ENCODE data around the gene SLC7A1.

SLC7A1 gene

GRCh38 chr13:29497137-29497654 lies 98.3 kb downstream of the SLC7A1 start:
- in situ Hi-C loops (cut with MboI; ENCODE audit: low sequenced_read_pairs), result no loop called here

DNA sequence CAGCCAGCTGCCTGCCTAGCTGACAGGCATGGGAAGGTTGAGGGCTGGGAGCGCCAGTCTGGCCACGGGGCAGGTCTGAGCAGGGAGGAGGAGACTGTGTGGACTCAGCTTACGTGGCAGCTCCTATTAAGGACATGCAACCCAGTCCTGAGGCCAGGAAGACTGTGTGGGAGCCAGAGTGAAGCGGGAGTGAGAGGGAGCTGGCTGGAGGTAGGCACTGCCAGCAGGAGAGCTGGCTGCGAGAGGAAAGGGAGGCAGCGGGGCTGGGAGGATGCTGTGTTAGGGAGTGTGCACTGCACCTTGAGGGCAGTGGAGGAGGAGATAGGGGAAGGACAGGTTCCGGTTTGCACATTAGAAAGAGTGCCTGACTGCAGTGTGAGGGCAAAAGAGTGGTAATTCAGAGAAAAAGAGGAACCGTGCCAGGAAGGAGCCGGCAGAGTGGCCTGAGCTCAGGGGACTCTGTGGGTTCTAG lies 99.2 kb downstream of the SLC7A1 start:
- in situ Hi-C loops (cut with MboI; ENCODE audit: low sequenced_read_pairs), result no loop called here

GRCh38 chr13:29494520-29494919 lies 101.0 kb downstream of the SLC7A1 start:
- in situ Hi-C loops (cut with MboI; ENCODE audit: low sequenced_read_pairs), result no loop called here

- in situ Hi-C loops (cut with MboI; ENCODE audit: low sequenced_read_pairs), result no loop called here
Observed at GRCh38 chr13:29493796-29494195, 101.7 kb downstream of the SLC7A1 start.

- in situ Hi-C loops (cut with MboI; ENCODE audit: low sequenced_read_pairs), result no loop called here
Observed at GRCh38 chr13:29491248-29491647, 104.2 kb downstream of the SLC7A1 start.

GRCh38 chr13:29490561-29490885 lies 105.0 kb downstream of the SLC7A1 start:
- in situ Hi-C loops (cut with MboI; ENCODE audit: low sequenced_read_pairs), result no loop called here

DNA sequence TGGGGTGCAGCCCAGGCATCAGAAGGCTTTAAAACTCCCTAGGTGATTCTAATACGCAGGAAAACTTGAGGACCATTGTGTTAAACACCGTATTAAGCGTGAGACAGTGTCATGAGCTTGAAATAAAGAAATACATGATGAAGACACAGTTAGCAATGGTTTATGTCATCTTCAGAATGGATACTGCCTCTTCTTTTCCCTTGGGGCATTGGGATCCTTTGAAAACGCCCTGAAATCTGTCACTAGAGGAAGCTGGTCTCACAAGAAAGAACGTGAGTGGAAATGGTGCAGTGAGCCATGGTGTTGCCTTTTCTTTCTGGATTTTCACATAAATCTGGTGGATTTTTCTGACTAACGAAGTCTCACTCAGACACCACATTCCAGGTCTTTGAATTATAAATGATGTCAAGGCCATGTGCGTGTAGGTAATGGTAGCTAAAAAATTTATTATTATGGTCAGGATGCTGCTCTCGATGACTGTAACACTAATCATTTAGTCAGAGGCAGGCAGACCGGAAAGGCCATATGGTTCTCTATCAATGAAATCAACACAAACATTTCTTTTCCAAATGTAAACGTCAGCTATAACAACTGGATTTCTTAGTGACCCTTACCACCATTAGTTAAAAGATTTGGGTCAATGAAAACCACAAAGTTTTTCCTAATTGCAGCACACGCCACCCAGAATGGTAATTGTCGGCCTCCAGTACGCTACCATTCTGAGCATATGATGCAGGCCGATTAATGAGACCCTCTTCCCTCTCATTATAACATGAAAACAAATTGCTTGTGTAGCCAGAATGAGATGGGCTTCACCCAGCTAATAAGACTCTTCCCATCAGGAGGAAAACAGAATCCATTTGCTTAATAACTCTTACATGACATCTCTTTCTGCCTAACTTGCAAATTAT lies 105.6 kb downstream of the SLC7A1 start:
- in situ Hi-C loops (cut with MboI; ENCODE audit: low sequenced_read_pairs), result no loop called here

DNA sequence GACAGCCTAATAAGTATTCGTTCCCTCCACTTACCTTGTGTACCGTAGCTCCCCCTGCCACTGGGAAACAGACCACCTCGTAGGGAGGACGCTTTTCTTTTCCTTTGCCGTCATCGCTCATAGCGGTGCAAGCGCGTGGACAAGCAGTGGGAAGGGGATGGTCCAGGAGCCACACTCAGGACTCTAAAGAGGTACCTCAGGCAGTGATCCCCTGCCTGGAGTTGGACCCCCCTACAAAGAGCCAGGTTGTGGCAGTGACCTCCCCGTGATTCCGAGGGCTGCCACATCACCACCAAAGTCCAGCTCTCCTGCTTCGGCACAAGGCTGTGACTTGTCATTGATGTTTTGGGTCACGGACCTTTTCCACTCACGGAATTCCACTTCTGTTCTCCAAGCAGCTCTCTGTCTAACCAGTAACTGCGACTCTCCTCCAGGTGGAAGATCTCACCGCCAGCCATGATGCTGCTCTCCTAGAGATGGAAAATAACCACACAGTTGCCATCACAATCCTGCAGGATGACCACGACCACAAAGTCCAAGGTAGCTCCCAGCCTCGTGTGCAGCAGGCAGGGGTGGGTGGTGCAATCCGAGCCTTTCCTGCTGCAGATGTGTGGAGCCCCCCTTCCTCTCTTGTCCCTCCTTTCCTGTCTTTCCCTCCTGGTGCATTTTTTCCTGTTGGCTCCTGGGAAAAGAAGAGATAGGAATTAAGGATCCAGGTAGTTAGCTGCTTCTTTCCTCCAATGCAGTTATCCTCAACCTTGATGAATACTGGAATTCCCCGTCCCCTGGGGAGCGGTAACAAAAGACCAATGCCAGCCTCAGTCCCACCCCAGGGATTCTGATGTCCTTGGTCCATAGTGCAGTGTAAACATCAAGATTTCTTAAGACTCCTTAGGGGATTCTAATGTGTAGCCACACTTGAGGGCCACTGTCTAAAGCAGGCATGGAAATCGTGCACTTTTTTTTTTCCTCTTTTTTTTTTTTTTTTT lies 107.7 kb downstream of the SLC7A1 start:
- in situ Hi-C loops (cut with MboI; ENCODE audit: low sequenced_read_pairs), result no loop called here

DNA sequence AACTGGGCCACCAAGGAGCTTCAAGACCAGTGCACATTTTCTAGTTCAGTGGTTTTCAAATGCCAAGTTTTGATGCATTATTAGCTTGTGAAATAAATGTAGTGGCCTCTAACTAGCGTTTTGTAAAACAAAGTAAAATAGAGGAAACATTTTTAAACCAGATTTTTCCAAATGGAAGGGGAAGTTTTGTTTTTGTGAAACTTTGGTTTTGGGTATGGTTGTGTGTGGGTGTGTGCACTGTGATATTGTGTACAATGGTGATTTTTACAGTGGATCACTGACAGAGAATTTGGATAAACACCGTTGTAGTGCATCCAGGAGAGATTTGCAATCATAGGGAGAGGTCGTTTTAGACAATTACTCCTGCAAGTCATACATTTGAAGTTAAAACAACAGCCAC lies 108.9 kb downstream of the SLC7A1 start:
- in situ Hi-C loops (cut with MboI; ENCODE audit: low sequenced_read_pairs), result no loop called here

DNA sequence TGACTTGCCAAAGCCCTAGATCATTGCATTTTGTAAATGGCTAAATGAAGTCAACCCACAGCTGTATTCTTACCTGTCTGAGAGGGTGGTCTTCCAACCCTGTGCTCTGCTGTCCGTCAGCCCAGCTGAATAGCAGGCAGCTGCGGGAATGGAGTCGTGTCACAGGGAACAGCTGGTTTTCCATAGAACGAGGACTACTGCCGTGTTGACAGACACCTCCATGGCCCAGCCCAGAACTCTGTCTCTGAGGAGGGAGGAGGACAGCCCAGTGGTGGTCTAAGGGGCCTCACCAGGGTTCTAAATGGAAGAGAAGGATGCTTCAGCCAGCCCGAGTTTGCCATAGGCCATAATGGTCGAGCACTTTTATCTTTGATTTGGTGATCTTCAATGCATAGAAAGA lies 110.7 kb downstream of the SLC7A1 start:
- in situ Hi-C loops (cut with MboI; ENCODE audit: low sequenced_read_pairs), result no loop called here

GRCh38 chr13:29484236-29484635 lies 111.3 kb downstream of the SLC7A1 start:
- in situ Hi-C loops (cut with MboI; ENCODE audit: low sequenced_read_pairs), result no loop called here

GRCh38 chr13:29483623-29484022 lies 111.9 kb downstream of the SLC7A1 start:
- in situ Hi-C loops (cut with MboI; ENCODE audit: low sequenced_read_pairs), result no loop called here

DNA sequence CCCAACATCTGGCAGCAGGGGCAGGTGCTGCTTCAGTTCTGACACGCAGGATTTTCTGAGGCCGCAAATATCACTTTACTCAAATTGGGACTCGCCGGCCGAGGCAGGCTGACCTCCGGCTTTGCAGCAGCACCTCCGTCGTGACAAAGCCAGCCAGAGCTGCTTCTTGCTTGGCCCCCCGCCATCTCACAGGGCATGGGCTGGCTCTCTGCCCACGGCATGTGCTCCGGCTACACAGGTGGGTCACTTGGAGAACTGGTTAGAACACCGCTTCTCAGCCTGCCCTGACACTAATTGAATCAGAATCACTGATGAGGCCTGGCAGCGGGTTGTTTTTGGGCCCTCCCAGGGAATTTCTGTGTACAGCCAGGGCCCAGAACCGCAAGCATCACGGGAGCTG lies 112.3 kb downstream of the SLC7A1 start:
- in situ Hi-C loops (cut with MboI; ENCODE audit: low sequenced_read_pairs), result no loop called here

DNA sequence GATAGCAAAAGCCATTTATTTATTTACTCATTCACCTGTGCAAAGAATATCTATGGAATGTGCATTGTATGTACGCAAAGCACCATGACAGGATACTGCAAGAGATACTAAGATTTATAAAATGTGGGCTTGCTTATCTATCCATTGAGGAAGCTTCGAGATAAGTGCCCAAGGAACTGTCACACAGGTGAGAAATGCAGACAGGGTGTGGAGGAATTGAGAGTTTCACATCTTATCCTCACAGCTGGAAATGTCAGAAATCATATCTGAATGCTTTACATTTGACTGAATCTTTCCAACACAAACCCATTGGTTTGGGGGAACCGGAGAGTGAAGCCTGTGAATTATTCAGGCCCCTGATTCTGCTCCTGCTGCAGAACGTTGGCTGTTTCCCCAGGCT lies 113.0 kb downstream of the SLC7A1 start:
- in situ Hi-C loops (cut with MboI; ENCODE audit: low sequenced_read_pairs), result no loop called here

- in situ Hi-C loops (cut with MboI; ENCODE audit: low sequenced_read_pairs), result no loop called here
Observed at GRCh38 chr13:29481603-29482002, 113.9 kb downstream of the SLC7A1 start.

- in situ Hi-C loops (cut with MboI; ENCODE audit: low sequenced_read_pairs), result no loop called here
Observed at GRCh38 chr13:29480893-29481525, 114.5 kb downstream of the SLC7A1 start.

DNA sequence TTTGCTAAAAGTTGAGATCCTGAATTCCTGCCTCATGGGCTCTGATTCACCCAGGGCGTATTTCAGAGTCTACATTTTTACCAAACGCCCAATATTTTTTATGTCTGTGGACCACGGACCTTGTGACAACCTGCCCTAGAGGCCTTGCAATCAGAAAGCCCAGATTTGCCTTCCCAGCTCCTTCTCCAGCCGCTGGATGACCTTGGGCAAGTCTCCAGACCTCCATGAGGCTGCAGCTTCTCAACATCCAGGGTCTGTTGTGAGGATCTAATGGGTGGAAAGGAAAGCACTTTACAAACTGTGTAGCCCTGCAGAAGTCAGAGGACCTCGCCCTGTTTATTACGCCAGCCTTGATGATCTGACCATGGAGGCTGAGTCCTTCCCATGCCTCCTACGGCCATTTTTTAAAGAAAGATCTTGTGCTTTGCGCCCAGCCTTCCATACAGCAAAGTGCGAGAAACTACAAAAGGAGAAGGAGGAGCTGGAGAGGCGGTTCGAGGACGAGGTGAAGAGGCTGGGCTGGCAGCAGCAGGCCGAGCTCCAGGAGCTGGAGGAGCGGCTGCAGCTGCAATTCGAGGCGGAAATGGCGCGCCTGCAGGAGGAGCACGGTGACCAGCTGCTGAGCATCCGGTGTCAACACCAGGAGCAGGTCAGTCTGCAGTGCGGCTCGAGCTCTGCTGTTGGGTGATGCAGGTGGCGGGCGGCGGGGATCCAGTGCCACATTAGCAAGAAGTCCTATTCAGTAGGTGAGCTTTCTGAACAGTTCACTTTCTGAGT lies 115.6 kb downstream of the SLC7A1 start:
- in situ Hi-C loops (cut with MboI; ENCODE audit: low sequenced_read_pairs), result no loop called here

DNA sequence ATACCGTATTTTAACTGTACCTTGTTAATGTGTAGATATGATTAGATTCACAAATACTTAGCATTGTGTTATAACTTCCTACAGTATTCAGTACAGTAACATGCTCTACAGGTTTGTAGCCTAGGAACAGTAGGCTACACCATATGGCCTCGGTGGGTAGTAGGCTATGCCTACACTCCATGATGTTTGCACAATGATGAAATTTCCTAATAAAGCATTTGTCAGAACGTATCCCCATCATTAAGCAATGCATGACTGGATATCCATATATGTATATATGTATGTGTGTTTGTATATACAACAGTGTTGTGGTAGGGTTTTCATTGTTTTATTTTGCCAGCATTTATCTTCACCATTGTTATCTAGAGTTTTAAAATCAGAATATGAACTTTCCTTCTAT lies 119.4 kb downstream of the SLC7A1 start:
- in situ Hi-C loops (cut with MboI; ENCODE audit: low sequenced_read_pairs), result no loop called here

- in situ Hi-C loops (cut with MboI; ENCODE audit: low sequenced_read_pairs), result no loop called here
Observed at GRCh38 chr13:29474991-29475390, 120.5 kb downstream of the SLC7A1 start.

- in situ Hi-C loops (cut with MboI; ENCODE audit: low sequenced_read_pairs), result no loop called here
Observed at GRCh38 chr13:29473166-29473565, 122.3 kb downstream of the SLC7A1 start.

Measured in HL-60/S4 (cell line).